Prostate gland (tissue), 2 donors: Measurements from ENCODE around the gene LSAMP. TPM values are rescaled to one million over a fixed set of nuclear protein-coding genes. Genes with fewer than 3 reads are reported as not detected.
A peak's percentile ranks its signal among the peaks of the same experiment; 100 is the strongest.

Experiments used
- DNase-seq: peaks from one replicate; pipeline ENCODE4 v3.0.0-alpha.2; 2019; ENCODE audit warnings: low spot score
- H3K27ac ChIP-seq, 2 donors: fragments of 200-600 bp; sonication (generic); 2 replicates each; pipeline ENCODE4 v1.5.1; 2017 to 2019
- H3K27me3 ChIP-seq: fragments of 200-600 bp; sonication (generic); replicated peaks from 2 replicates; pipeline ENCODE4 v1.5.1; 2019; ENCODE audit not compliant: insufficient read depth
- H3K36me3 ChIP-seq, 2 donors: fragments of 200-600 bp; sonication (generic); 1 replicate in 1 of 2; 2 replicates in 1 of 2; pipeline versions ENCODE4 v1.5.1 to v1.8.1; 2017 to 2019
- H3K4me1 ChIP-seq: fragments of 200-600 bp; sonication (generic); replicated peaks from 2 replicates; pipeline ENCODE4 v1.5.1; 2019
- H3K4me3 ChIP-seq, 2 donors: fragments of 200-600 bp; sonication (generic); 2 replicates each; pipeline ENCODE4 v1.5.1; 2017 to 2019
- H3K9me3 ChIP-seq: fragments of 200-600 bp; sonication (generic); 2 replicates; pipeline ENCODE4 v1.5.1; 2017
- POLR2A ChIP-seq: fragments of 450-650 bp; IDR thresholded peaks from one replicate; pipeline ENCODE4 v1.6.1; 2016; ENCODE audit warnings: antibody characterized with exemption, mild to moderate bottlenecking
- POLR2AphosphoS5 ChIP-seq: sonication (generic); formaldehyde crosslinking; IDR thresholded peaks from one replicate; pipeline ENCODE4 v1.6.1; 2017; ENCODE audit warnings: antibody characterized with exemption
- WGBS: methylation state at CpG from one replicate; pipeline ENCODE4 v1.1.5; 2018; 5-methylcytosine and 5-hydroxymethylcytosine counted together
- intact Hi-C: fragments of 100-400 bp; cut with DNase I; formaldehyde crosslinking; loops from one replicate; pipeline ENCODE4 v1.14.2; 2022
- total RNA-seq, 2 donors: library from RNA; depleted of rRNA; stranded (reverse); fragments of >200 nt; gene quantifications; one replicate each; pipeline ENCODE4 v1.1.0, GENCODE V29; 2016
- TF ChIP-seq, protein P1 (sequence below), 4 experiments: fragments of 200-600 bp in 2 of 4; fragments of 450-650 bp in 2 of 4; sonication (generic) in 2 of 4; IDR thresholded peaks; 1 replicate in 3 of 4; 2 replicates in 1 of 4; pipeline ENCODE4 v1.5.1; 2016 to 2019; ENCODE audit warnings: antibody characterized with exemption in 4 of 4, mild to moderate bottlenecking in 2 of 4, moderate library complexity in 2 of 4

The LSAMP gene
- total RNA-seq, 2 donors from 2014 or later = 15.4 to 38.0 TPM

DNA sequence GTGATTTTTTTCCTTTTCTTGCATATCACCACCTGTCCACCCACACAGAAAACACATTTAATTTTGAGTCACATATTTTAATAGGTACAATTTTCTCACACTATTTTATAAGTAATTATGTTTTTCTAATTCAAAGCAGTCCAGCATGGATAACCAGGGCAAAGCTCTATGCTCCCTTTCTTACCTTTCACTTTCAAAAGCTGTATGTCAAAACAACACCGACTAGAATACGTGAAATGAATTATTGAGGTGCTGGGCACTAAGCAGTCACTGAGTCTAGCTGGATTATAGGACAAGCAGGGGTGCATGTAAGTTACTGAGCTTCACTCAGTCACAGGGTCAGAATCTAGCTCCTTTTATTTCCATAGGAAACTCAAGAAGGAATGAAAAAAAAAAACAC, 60.6 kb downstream of the LSAMP start:
- intact Hi-C loops = no loop called here

DNA sequence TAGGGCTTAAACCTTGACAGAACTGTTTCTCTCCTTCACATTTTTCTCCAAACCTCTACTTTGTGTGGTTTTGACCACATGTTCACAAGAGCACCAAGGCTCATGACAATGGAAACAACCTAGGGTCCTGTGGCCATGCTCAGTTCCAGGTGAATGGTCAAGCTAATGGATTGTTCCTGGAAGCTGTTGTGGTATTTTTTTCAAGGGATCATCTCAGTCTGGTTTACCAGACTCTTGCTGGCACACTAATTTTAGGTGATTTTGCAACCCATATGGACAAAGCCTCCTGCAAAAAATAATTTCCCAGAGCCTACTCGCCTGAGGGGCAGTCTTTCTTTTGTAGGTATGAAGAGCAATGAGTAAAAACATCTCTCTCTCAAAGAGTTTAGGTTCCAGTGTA, 67.2 kb downstream of the LSAMP start:
- TF ChIP-seq POLR2AphosphoS5 (no peak), POLR2A (no peak)
- TF ChIP-seq, protein P1, sequence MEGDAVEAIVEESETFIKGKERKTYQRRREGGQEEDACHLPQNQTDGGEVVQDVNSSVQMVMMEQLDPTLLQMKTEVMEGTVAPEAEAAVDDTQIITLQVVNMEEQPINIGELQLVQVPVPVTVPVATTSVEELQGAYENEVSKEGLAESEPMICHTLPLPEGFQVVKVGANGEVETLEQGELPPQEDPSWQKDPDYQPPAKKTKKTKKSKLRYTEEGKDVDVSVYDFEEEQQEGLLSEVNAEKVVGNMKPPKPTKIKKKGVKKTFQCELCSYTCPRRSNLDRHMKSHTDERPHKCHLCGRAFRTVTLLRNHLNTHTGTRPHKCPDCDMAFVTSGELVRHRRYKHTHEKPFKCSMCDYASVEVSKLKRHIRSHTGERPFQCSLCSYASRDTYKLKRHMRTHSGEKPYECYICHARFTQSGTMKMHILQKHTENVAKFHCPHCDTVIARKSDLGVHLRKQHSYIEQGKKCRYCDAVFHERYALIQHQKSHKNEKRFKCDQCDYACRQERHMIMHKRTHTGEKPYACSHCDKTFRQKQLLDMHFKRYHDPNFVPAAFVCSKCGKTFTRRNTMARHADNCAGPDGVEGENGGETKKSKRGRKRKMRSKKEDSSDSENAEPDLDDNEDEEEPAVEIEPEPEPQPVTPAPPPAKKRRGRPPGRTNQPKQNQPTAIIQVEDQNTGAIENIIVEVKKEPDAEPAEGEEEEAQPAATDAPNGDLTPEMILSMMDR (IDR thresholded peaks at IDR 0.05) = no peak

More for the DNA sequence above, 60.6 kb downstream of the LSAMP start:
- Histone ChIP-seq H3K27me3 (no peaks in the 10 kb centered on the region), H3K9me3 (no peaks in the 10 kb centered on the region), H3K36me3 (no peaks in the 10 kb centered on the region), H3K4me1 (no peaks in the 10 kb centered on the region), H3K4me3 (no peak overlapping the region), H3K27ac (no peak overlapping the region)
- TF ChIP-seq POLR2A (no peak), POLR2AphosphoS5 (no peak)
- TF ChIP-seq, protein P1 (IDR thresholded peaks at IDR 0.05) = no peak
- 91% methylated on average over 2 of the region's 2 CpGs for WGBS
- no peak for DNase-seq

DNA sequence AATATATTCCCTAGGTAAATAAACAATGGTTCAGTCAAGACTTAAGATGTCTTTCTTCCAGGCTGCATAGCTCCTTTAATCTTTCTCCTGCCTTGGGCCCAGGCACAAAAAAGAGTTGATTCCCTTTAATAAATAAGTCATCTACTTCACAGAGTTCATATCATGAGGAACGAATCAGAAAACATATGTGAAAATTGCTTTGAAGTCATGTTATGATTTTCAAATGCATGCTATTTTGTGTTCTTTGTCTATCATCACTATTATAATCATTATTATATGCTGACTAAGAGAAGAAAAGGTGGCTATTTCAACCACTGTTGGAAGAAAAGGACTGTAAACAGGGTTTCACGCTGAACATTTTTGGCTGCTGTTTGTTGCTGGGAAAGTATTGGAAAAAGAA, 70.4 kb downstream of the LSAMP start:
- Histone ChIP-seq H3K9me3 (no peaks in the 10 kb centered on the region), H3K4me3 (no peak overlapping the region), H3K27me3 (no peaks in the 10 kb centered on the region), H3K36me3 (no peaks in the 10 kb centered on the region), H3K27ac (no peak overlapping the region), H3K4me1 (no peaks in the 10 kb centered on the region)
- no peak for DNase-seq
- 46% methylated on average over 2 of the region's 2 CpGs for WGBS
- TF ChIP-seq POLR2A = no peak
- TF ChIP-seq, protein P1 (IDR thresholded peaks at IDR 0.05) = no peak
- TF ChIP-seq POLR2AphosphoS5 = no peak
- intact Hi-C loops = no loop called here

More for the DNA sequence above, 67.2 kb downstream of the LSAMP start:
- WGBS = 80% methylated on average over 1 of the region's 1 CpG
- intact Hi-C loops = no loop called here
- Histone ChIP-seq H3K4me1 (no peaks in the 10 kb centered on the region), H3K27me3 (no peaks in the 10 kb centered on the region), H3K9me3 (no peaks in the 10 kb centered on the region), H3K4me3 (no peak overlapping the region), H3K27ac (no peak overlapping the region), H3K36me3 (no peaks in the 10 kb centered on the region)
- no peak for DNase-seq

DNA sequence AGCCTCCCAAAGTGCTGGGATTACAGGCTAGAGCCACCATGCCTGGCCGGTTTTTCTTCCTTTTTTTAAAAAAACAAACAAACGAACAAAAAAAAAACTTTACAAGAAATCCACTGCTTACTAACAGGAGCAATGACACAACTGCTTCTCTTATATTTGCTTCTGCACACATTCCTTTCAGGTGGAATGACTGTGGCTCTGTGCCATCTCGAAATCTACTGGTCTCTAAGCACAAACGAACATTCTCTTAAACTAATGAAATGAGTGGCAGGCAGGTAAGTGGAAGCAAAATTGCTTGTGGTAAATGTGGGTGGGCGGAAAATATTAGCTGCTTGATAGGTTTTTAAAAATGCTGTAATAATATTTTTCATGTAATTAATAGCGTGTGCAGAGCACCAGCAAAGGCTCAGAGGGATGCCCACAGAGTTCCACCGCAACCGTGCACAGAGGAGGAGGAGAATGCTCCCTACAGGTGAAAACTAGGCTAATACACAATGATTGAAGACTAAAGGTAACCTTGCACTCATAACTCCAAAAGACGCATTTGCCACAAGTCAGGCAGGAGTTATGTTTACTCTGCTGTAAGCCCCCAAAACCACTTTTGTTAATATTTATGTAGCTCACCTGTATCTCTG, 77.4 kb downstream of the LSAMP start:
- Histone ChIP-seq H3K27ac (peak overlapping the region in 1 of 2 donors; percentile 22), H3K27me3 (no peaks in the 10 kb centered on the region), H3K4me3 (no peak overlapping the region), H3K4me1 (no peaks in the 10 kb centered on the region), H3K36me3 (no peaks in the 10 kb centered on the region), H3K9me3 (no peaks in the 10 kb centered on the region)
- TF ChIP-seq POLR2AphosphoS5 = peak; percentile 51
- TF ChIP-seq, protein P1 (IDR thresholded peaks at IDR 0.05) = no peak
- intact Hi-C loops = no loop called here
- DNase-seq = peak; percentile 30
- WGBS = 51% methylated on average over 9 of the region's 9 CpGs

DNA sequence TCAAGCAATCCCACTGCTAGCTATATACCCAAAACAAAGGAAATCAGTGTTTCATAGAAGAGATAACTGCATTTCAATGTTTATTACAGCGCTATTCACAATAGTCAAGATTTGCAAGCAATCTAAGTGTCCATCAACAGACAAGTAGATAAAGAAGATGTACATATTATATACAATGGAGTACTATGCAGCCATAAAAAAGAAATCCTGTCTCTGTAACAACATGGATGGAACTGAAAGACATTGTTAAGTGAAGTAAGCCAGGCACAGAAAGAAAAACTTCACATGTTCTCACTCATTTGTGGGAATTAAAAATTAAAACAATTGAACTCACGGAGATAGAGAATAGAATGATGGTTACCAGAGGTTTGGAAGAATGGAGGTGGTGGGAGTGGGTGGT, 89.2 kb downstream of the LSAMP start:
- Histone ChIP-seq H3K36me3 (no peaks in the 10 kb centered on the region), H3K27ac (no peak overlapping the region), H3K4me3 (no peak overlapping the region), H3K4me1 (no peaks in the 10 kb centered on the region), H3K27me3 (no peaks in the 10 kb centered on the region), H3K9me3 (no peaks in the 10 kb centered on the region)
- intact Hi-C loops = no loop called here
- TF ChIP-seq, protein P1 (IDR thresholded peaks at IDR 0.05) = no peak
- no peak for TF ChIP-seq POLR2A
- no peak for TF ChIP-seq POLR2AphosphoS5
- WGBS = 95% methylated on average over 2 of the region's 2 CpGs
- no peak for DNase-seq
